Lower leg skin (tissue), 4 donors: Measurements from ENCODE around the gene PKD2. TPM values are rescaled to one million over a fixed set of nuclear protein-coding genes. Genes with fewer than 3 reads are reported as not detected.
"Not testable (repeated sequence)": the region's sequence is repeated elsewhere in the genome, so short reads cannot be mapped to it uniquely, and the experiment has no call there.

Source experiments
- DNase-seq, 2 donors: peaks; one replicate each; pipeline ENCODE4 v3.0.0-alpha.2; 2019; ENCODE audit warnings: low spot score in 2 of 2
- H3K4me3 ChIP-seq: fragments of 200-600 bp; sonication (generic); 2 replicates; pipeline ENCODE4 v1.5.1; 2017; ENCODE audit warnings: mild to moderate bottlenecking, low read depth; ENCODE audit not compliant: poor library complexity, severe bottlenecking
- CTCF ChIP-seq, 3 donors: fragments of 450-650 bp; IDR thresholded peaks; one replicate each; pipeline ENCODE4 v1.5.1; 2016; ENCODE audit warnings: antibody characterized with exemption in 3 of 3, mild to moderate bottlenecking in 3 of 3, moderate library complexity in 2 of 3
- POLR2A ChIP-seq, 2 donors: fragments of 450-650 bp; IDR thresholded peaks; one replicate each; pipeline ENCODE4 v1.6.1; 2016 to 2017; ENCODE audit warnings: antibody characterized with exemption in 2 of 2, mild to moderate bottlenecking in 1 of 2, moderate library complexity in 1 of 2
- WGBS, 2 donors: methylation state at CpG; one replicate each; pipeline ENCODE4 v1.1.5; 2018; 5-methylcytosine and 5-hydroxymethylcytosine counted together
- intact Hi-C: fragments of 100-400 bp; cut with DNase I; formaldehyde crosslinking; loops from one replicate; pipeline ENCODE4 v1.15.0; 2023; ENCODE audit warnings: low total_unique reads
- total RNA-seq, 4 donors: library from RNA; depleted of rRNA; stranded (reverse); fragments of >200 nt; gene quantifications; one replicate each; pipeline ENCODE4 v1.1.0, GENCODE V29; 2016

Gene PKD2
- total RNA-seq, 4 donors from 2014 or later, result 17.3 to 25.4 (median 21.7) TPM

GRCh38 chr4:88018466-88018865 is 11.0 kb downstream of the PKD2 start:
- no peak overlapping the region for H3K4me3 ChIP-seq
- 72% methylated on average over 5 of the region's 5 CpGs for WGBS, 2 donors
- peak in 1 of 2 donors; percentile 45 for DNase-seq
- TF ChIP-seq CTCF (IDR thresholded peaks at IDR 0.05), result no peak
- TF ChIP-seq POLR2A (IDR thresholded peaks at IDR 0.05), result no peak
- intact Hi-C loops, result no loop called here

- no peak overlapping the region for H3K4me3 ChIP-seq
- TF ChIP-seq CTCF (IDR thresholded peaks at IDR 0.05) (no peak), POLR2A (IDR thresholded peaks at IDR 0.05) (no peak)
- intact Hi-C loops, result no loop called here
- no peak for DNase-seq
Measured at GRCh38 chr4:88021824-88022223, 14.4 kb downstream of the PKD2 start.

GRCh38 chr4:88022289-88022688 is 14.9 kb downstream of the PKD2 start:
- DNase-seq, result no peak
- no peak for TF ChIP-seq CTCF (IDR thresholded peaks at IDR 0.05)
- no peak for TF ChIP-seq POLR2A (IDR thresholded peaks at IDR 0.05)
- H3K4me3 ChIP-seq, result no peak overlapping the region
- intact Hi-C loops, result no loop called here

GRCh38 chr4:88025868-88026661 is 18.6 kb downstream of the PKD2 start:
- H3K4me3 ChIP-seq, DNase-seq, intact Hi-C loops: not testable (repeated sequence)
- WGBS, 2 donors, result 97 to 98% methylated on average over 6 of the region's 6 CpGs

- no peak for DNase-seq
- TF ChIP-seq CTCF (IDR thresholded peaks at IDR 0.05) (no peak), POLR2A (IDR thresholded peaks at IDR 0.05) (no peak)
- no peak overlapping the region for H3K4me3 ChIP-seq
- intact Hi-C loops, result no loop called here
- WGBS, 2 donors, result 53% methylated on average over 4 of the region's 4 CpGs
Measured at GRCh38 chr4:88027611-88028608, 20.5 kb downstream of the PKD2 start.

- H3K4me3 ChIP-seq, result no peak overlapping the region
- no peak for DNase-seq
- no peak for TF ChIP-seq CTCF (IDR thresholded peaks at IDR 0.05)
- TF ChIP-seq POLR2A (IDR thresholded peaks at IDR 0.05), result no peak
- intact Hi-C loops, result no loop called here
- 80 to 84% methylated on average over 3 of the region's 3 CpGs for WGBS, 2 donors
Measured at GRCh38 chr4:88028946-88029345, 21.5 kb downstream of the PKD2 start.
